A673 (cell line): Measurements from ENCODE around the gene GYS1.

Experiments
- CTCF ChIP-seq: fragments of 300-800, 200-600 bp; sonication (generic); conservative IDR thresholded peaks from 2 replicates; pipeline ENCODE4 v1.5.1; 2017; ENCODE audit warnings: low read depth, mild to moderate bottlenecking, antibody characterized with exemption, low read length, moderate library complexity, mixed read lengths
- EZH2 ChIP-seq: fragments of 200-600 bp; sonication (generic); IDR thresholded peaks from 2 replicates; pipeline ENCODE4 v1.6.1; 2017; ENCODE audit warnings: borderline replicate concordance, low read depth, mild to moderate bottlenecking, mixed read lengths, antibody characterized with exemption, low read length; ENCODE audit not compliant: poor library complexity, severe bottlenecking

GRCh38 chr19:49011194-49011593 lies 18.1 kb upstream of the GYS1 start:
- TF ChIP-seq CTCF (no peak), EZH2 (no peak)
